Measurements from ENCODE around the gene TACR3. TPM values are rescaled to one million over a fixed set of nuclear protein-coding genes. Genes with fewer than 3 reads are reported as not detected.
A peak's percentile ranks its signal among the peaks of the same experiment; 100 is the strongest.
"Not testable (repeated sequence)": the region's sequence is repeated elsewhere in the genome, so short reads cannot be mapped to it uniquely, and the experiment has no call there.

Gene TACR3
- not detected in 2 replicates for total RNA-seq (2014; rRNA removed; shearing (Covaris generic); ENCODE audit: low replicate concordance)

- Histone ChIP-seq H3K9me3 (ENCODE audit: low read length) (no peaks in the 10 kb centered on the region), H3K4me2 (ENCODE audit: low read depth, low read length, poor library complexity, severe bottlenecking) (no peak within 1 kb of the TSS), H3K4me1 (ENCODE audit: low read length) (no peaks in the 10 kb centered on the region), H2AFZ (ENCODE audit: low read length) (no peak within 1 kb of the TSS), H3K36me3 (ENCODE audit: insufficient read depth, low read length) (no peaks in the 10 kb centered on the region), H3K9ac (ENCODE audit: low read length) (no peak within 1 kb of the TSS), H3K9me2 (replicated peaks; ENCODE audit: insufficient read depth, low read length) (no peaks in the 10 kb centered on the region), H3K27me3 (ENCODE audit: low read length) (no peaks in the 10 kb centered on the region), H3K27ac (ENCODE audit: low read length) (no peak within 1 kb of the TSS), H4K20me1 (ENCODE audit: insufficient read depth, low read depth, low read length) (no peaks in the 10 kb centered on the region), H3K4me3 (ENCODE audit: low read length) (no peak within 1 kb of the TSS), H3K79me2 (ENCODE audit: low read length) (no peaks in the 10 kb centered on the region)
- DNase-seq = no peak
These were observed at the start of gene TACR3 for GRCh38 chr4:103719830-103720207. Gene TACR3, minus strand, starts transcription at chr4:103719985. Its CDS starts 310 bp downstream, at chr4:103719675.

DNA sequence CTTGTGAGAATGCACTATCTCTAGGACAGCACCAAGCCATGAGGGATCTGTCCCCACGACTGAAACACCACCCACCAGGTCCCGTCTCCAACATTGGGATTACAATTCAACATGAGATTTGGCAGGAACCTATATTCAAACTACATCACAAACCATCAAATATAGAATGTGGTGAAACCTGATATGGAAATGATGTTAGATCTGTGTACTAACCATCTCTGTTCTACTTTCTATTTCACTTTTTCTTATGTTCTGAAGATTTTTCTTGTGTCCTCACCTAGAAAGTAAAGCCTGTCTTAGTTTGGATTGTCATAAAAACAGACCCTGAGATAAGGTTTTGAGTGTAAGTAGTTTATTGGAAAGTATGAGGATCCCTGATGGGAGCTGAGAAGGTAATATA is 37.8 kb upstream of the TACR3 start:
- H3K36me3 ChIP-seq (ENCODE audit: insufficient read depth, low read length) = no peaks in the 10 kb centered on the region
- no peak overlapping the region for H3K9ac ChIP-seq (ENCODE audit: low read length)
- H3K4me1 ChIP-seq (ENCODE audit: low read length) = no peaks in the 10 kb centered on the region
- no peaks in the 10 kb centered on the region for H3K9me3 ChIP-seq (ENCODE audit: low read length)
- no peaks in the 10 kb centered on the region for H3K27me3 ChIP-seq (ENCODE audit: low read length)
- no peaks in the 10 kb centered on the region for H3K9me2 ChIP-seq (replicated peaks; ENCODE audit: insufficient read depth, low read length)
- H3K4me2 ChIP-seq (ENCODE audit: low read depth, low read length, poor library complexity, severe bottlenecking) = no peak overlapping the region
- H2AFZ ChIP-seq (ENCODE audit: low read length) = no peak overlapping the region
- H3K79me2 ChIP-seq (ENCODE audit: low read length) = no peaks in the 10 kb centered on the region
- no peak overlapping the region for H3K4me3 ChIP-seq (ENCODE audit: low read length)
- no peak overlapping the region for H3K27ac ChIP-seq (ENCODE audit: low read length)
- no peak for DNase-seq
- H4K20me1 ChIP-seq (ENCODE audit: insufficient read depth, low read depth, low read length) = no peaks in the 10 kb centered on the region

DNA sequence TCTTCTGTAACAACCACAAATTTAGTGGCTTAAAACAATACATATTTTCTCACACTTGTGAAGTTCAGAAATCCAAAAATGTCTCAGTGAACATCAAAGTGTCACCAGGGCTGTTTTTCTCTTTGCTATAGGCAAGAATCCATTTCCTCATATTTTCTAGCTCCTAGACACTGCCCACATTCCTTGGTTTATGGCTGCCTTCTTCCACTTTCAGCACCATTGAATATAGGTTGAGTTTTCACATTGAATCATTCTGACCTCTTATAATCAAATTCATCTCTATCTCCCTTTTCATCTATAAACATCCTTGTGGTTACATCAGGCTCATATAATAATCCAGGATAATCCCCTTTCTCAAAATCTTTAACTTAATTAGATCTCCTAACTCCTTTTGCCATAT is 37.0 kb upstream of the TACR3 start:
- Histone ChIP-seq H3K27me3 (ENCODE audit: low read length) (no peaks in the 10 kb centered on the region), H3K27ac (ENCODE audit: low read length) (no peak overlapping the region), H3K4me3 (ENCODE audit: low read length) (no peak overlapping the region), H3K9me2 (replicated peaks; ENCODE audit: insufficient read depth, low read length) (no peaks in the 10 kb centered on the region), H3K4me1 (ENCODE audit: low read length) (no peaks in the 10 kb centered on the region), H3K9me3 (ENCODE audit: low read length) (no peaks in the 10 kb centered on the region), H2AFZ (ENCODE audit: low read length) (no peak overlapping the region), H3K79me2 (ENCODE audit: low read length) (no peaks in the 10 kb centered on the region), H3K36me3 (ENCODE audit: insufficient read depth, low read length) (no peaks in the 10 kb centered on the region), H4K20me1 (ENCODE audit: insufficient read depth, low read depth, low read length) (no peaks in the 10 kb centered on the region), H3K4me2 (ENCODE audit: low read depth, low read length, poor library complexity, severe bottlenecking) (no peak overlapping the region), H3K9ac (ENCODE audit: low read length) (no peak overlapping the region)
- DNase-seq = no peak

DNA sequence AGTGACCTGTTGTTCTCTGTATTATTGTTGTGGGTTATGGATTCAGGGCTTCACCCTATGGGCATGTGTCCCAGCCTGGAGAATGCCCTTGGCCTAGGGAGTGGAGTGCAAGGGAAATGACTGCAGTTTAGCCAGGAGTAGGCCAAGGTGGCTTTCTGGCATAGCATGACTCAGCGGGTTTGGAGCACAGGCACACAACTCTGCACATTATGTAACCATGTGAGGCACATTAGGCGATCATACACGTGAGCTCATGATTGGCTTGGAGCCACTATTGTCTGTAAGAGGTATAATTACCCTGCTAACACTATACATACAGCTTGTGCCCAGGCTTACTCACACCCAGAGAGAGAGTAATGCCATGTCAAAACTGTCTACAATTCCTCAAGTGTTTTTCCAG is 35.1 kb upstream of the TACR3 start:
- Histone ChIP-seq H3K9me2 (replicated peaks; ENCODE audit: insufficient read depth, low read length) (no peaks in the 10 kb centered on the region), H3K79me2 (ENCODE audit: low read length) (no peaks in the 10 kb centered on the region), H3K36me3 (ENCODE audit: insufficient read depth, low read length) (no peaks in the 10 kb centered on the region), H3K27me3 (ENCODE audit: low read length) (no peaks in the 10 kb centered on the region), H3K4me2 (ENCODE audit: low read depth, low read length, poor library complexity, severe bottlenecking) (no peak overlapping the region), H4K20me1 (ENCODE audit: insufficient read depth, low read depth, low read length) (no peaks in the 10 kb centered on the region), H3K9me3 (ENCODE audit: low read length) (no peaks in the 10 kb centered on the region), H3K9ac (ENCODE audit: low read length) (no peak overlapping the region), H3K27ac (ENCODE audit: low read length) (no peak overlapping the region), H3K4me1 (ENCODE audit: low read length) (no peaks in the 10 kb centered on the region), H2AFZ (ENCODE audit: low read length) (no peak overlapping the region), H3K4me3 (ENCODE audit: low read length) (no peak overlapping the region)
- no peak for DNase-seq

DNA sequence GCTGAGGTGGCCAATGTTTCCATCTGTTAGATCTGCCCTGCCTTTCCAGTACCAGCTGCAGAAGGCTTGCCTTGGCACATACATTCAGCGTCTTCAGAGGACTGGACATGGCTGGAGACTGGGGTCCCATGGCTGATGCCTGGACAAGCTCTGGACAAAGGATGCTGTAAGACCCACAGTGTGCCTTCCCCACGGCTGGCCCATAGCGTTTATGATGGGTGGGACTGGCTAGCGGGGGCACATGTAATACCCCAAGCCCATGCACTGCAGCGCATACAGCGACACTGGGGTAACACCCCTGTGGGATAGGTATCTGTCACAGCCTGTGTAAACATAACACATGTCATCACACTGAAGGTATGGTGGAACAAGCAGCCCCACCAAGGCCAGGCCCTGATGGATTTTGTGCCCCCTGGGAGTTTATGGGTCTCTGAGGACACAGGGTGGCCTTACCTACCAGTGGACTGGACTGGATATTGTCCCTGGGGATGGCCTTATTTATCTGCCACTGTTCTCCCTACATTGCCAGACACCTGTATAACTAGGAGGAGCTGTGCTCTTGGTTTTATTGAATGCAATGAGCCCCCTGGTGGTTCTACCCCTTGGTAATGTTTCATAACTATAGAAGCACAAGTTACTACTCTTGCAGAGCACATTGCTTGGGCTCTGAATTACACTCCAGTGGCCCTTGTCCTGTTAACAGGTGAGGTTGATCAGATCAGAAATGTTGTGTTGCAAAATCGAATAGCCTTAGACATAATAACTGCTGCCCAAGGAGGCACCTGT is 34.3 kb upstream of the TACR3 start:
- H3K4me2 ChIP-seq (ENCODE audit: low read depth, low read length, poor library complexity, severe bottlenecking) = no peak overlapping the region
- H3K9me2 ChIP-seq (replicated peaks; ENCODE audit: insufficient read depth, low read length) = no peaks in the 10 kb centered on the region
- no peak overlapping the region for H3K27ac ChIP-seq (ENCODE audit: low read length)
- H4K20me1 ChIP-seq (ENCODE audit: insufficient read depth, low read depth, low read length) = no peaks in the 10 kb centered on the region
- H3K4me1 ChIP-seq (ENCODE audit: low read length) = no peaks in the 10 kb centered on the region
- no peak overlapping the region for H3K9ac ChIP-seq (ENCODE audit: low read length)
- no peaks in the 10 kb centered on the region for H3K79me2 ChIP-seq (ENCODE audit: low read length)
- no peak overlapping the region for H2AFZ ChIP-seq (ENCODE audit: low read length)
- no peak overlapping the region for H3K4me3 ChIP-seq (ENCODE audit: low read length)
- no peaks in the 10 kb centered on the region for H3K9me3 ChIP-seq (ENCODE audit: low read length)
- peak; percentile 46 for DNase-seq
- no peaks in the 10 kb centered on the region for H3K36me3 ChIP-seq (ENCODE audit: insufficient read depth, low read length)
- H3K27me3 ChIP-seq (ENCODE audit: low read length) = no peaks in the 10 kb centered on the region

DNA sequence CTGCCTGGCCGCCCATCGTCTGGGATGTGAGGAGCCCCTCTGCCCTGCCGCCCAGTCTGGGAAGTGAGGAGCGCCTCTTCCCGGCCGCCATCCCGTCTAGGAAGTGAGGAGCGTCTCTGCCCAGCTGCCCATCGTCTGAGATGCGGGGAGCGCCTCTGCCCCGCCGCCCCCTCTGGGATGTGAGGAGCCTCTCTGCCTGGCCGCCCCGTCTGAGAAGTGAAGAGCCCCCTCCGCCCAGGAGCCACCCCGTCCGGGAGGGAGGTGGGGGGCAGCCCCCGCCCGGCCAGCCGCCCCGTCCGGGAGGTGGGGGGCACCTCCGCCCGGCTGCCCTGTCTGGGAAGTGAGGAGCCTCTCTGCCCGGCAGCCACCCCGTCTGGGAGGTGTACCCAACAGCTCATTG is 3.4 kb upstream of the TACR3 start:
- H3K9me2 ChIP-seq (replicated peaks; ENCODE audit: insufficient read depth, low read length); H2AFZ ChIP-seq (ENCODE audit: low read length); H3K9ac ChIP-seq (ENCODE audit: low read length); H3K27ac ChIP-seq (ENCODE audit: low read length); DNase-seq; H4K20me1 ChIP-seq (ENCODE audit: insufficient read depth, low read depth, low read length); H3K79me2 ChIP-seq (ENCODE audit: low read length); H3K27me3 ChIP-seq (ENCODE audit: low read length); H3K36me3 ChIP-seq (ENCODE audit: insufficient read depth, low read length); H3K4me2 ChIP-seq (ENCODE audit: low read depth, low read length, poor library complexity, severe bottlenecking); H3K4me1 ChIP-seq (ENCODE audit: low read length); H3K4me3 ChIP-seq (ENCODE audit: low read length); H3K9me3 ChIP-seq (ENCODE audit: low read length): not testable (repeated sequence)

- Histone ChIP-seq H3K4me3 (ENCODE audit: low read length) (no peak overlapping the region), H3K27ac (ENCODE audit: low read length) (no peak overlapping the region), H3K4me1 (ENCODE audit: low read length) (no peaks in the 10 kb centered on the region), H3K9ac (ENCODE audit: low read length) (no peak overlapping the region), H4K20me1 (ENCODE audit: insufficient read depth, low read depth, low read length) (no peaks in the 10 kb centered on the region), H3K9me2 (replicated peaks; ENCODE audit: insufficient read depth, low read length) (no peaks in the 10 kb centered on the region), H2AFZ (ENCODE audit: low read length) (no peak overlapping the region), H3K27me3 (ENCODE audit: low read length) (no peaks in the 10 kb centered on the region), H3K9me3 (ENCODE audit: low read length) (no peaks in the 10 kb centered on the region), H3K79me2 (ENCODE audit: low read length) (no peaks in the 10 kb centered on the region), H3K4me2 (ENCODE audit: low read depth, low read length, poor library complexity, severe bottlenecking) (no peak overlapping the region), H3K36me3 (ENCODE audit: insufficient read depth, low read length) (no peaks in the 10 kb centered on the region)
- DNase-seq = no peak
These were observed 1.5 kb upstream of the TACR3 start for GRCh38 chr4:103721251-103721650.

DNA sequence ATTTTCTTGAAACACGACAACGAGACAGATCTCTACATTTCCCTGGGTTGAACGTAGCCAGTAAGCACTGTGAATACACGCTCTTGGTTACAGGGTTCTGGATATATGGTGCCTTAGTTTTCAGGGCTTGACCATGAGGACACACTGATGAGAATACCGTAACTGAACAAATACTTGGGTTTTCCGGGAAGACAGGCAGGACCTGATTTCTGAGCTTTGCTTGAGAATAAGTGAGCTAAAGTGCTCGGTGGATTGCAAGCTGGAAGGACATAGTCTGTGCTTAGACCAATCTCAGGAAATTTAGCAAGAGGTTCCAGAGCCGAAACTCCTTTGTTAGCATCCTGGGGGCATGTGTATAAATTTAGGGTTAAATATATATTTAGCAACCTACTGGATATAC is 876 bp upstream of the TACR3 start:
- Histone ChIP-seq H3K4me1 (ENCODE audit: low read length) (no peaks in the 10 kb centered on the region), H3K9ac (ENCODE audit: low read length) (no peak overlapping the region), H3K4me3 (ENCODE audit: low read length) (no peak overlapping the region), H3K27ac (ENCODE audit: low read length) (no peak overlapping the region), H3K79me2 (ENCODE audit: low read length) (no peaks in the 10 kb centered on the region), H3K27me3 (ENCODE audit: low read length) (no peaks in the 10 kb centered on the region), H3K9me2 (replicated peaks; ENCODE audit: insufficient read depth, low read length) (no peaks in the 10 kb centered on the region), H4K20me1 (ENCODE audit: insufficient read depth, low read depth, low read length) (no peaks in the 10 kb centered on the region), H3K9me3 (ENCODE audit: low read length) (no peaks in the 10 kb centered on the region), H3K36me3 (ENCODE audit: insufficient read depth, low read length) (no peaks in the 10 kb centered on the region), H3K4me2 (ENCODE audit: low read depth, low read length, poor library complexity, severe bottlenecking) (no peak overlapping the region), H2AFZ (ENCODE audit: low read length) (no peak overlapping the region)
- no peak for DNase-seq
